ENCODE data around the gene SIRT3. TPM values are rescaled to one million over a fixed set of nuclear protein-coding genes. Genes with fewer than 3 reads are reported as not detected.

The SIRT3 gene
- total RNA-seq, 1 donor from 2014 or later = 69.9 TPM

- DNase-seq (ENCODE audit: low spot score in 2 of 2) = peak in 1 of 2 donors; percentile 61
- H3K36me3 ChIP-seq = peaks cover 11 to 52% of the 10 kb centered on the region in 2 donors
- no peak overlapping the region for H3K27ac ChIP-seq
- H3K4me1 ChIP-seq = peaks cover 13 to 30% of the 10 kb centered on the region in 2 donors
- no peaks in the 10 kb centered on the region for H3K9me3 ChIP-seq
- TF ChIP-seq CTCF (IDR thresholded peaks at IDR 0.05) = no peak
- H3K4me3 ChIP-seq = peak overlapping the region in 1 of 2 donors; percentile 88
- no peaks in the 10 kb centered on the region for H3K27me3 ChIP-seq
- intact Hi-C loops (cut with DNase I) = loop anchor here (5.0 kb wide), 2 partner anchors 103 to 248 kb away; partner anchors contain the start of genes IFITM2 and PTDSS2
These were observed 31.5 kb downstream of the SIRT3 start for GRCh38 chr11:204587-205109.

GRCh38 chr11:203945-204586 is 32.1 kb downstream of the SIRT3 start:
- DNase-seq (ENCODE audit: low spot score in 2 of 2) = peak in 1 of 2 donors; percentile 61
- no peak overlapping the region for H3K27ac ChIP-seq
- no peak overlapping the region for H3K4me3 ChIP-seq
- intact Hi-C loops (cut with DNase I) = no loop called here
- no peaks in the 10 kb centered on the region for H3K27me3 ChIP-seq
- peaks cover 11 to 50% of the 10 kb centered on the region in 2 donors for H3K36me3 ChIP-seq
- no peaks in the 10 kb centered on the region for H3K9me3 ChIP-seq
- TF ChIP-seq CTCF (IDR thresholded peaks at IDR 0.05) = no peak
- peaks cover 7 to 25% of the 10 kb centered on the region in 2 donors for H3K4me1 ChIP-seq

- Histone ChIP-seq H3K36me3 (peaks cover 11 to 50% of the 10 kb centered on the region in 2 donors), H3K27ac (no peak overlapping the region), H3K9me3 (no peaks in the 10 kb centered on the region), H3K4me1 (peaks cover 7 to 25% of the 10 kb centered on the region in 2 donors), H3K4me3 (no peak overlapping the region), H3K27me3 (no peaks in the 10 kb centered on the region)
- intact Hi-C loops (cut with DNase I) = no loop called here
- TF ChIP-seq CTCF (IDR thresholded peaks at IDR 0.05) = no peak
- DNase-seq (ENCODE audit: low spot score in 2 of 2) = peak in 1 of 2 donors; percentile 58
These were observed 32.8 kb downstream of the SIRT3 start for GRCh38 chr11:203056-203944.

GRCh38 chr11:202490-202889 is 33.7 kb downstream of the SIRT3 start:
- intact Hi-C loops (cut with DNase I) = no loop called here
- H3K36me3 ChIP-seq = peaks cover 11 to 50% of the 10 kb centered on the region in 2 donors

More at GRCh38 chr11:202490-202889, 33.7 kb downstream of the SIRT3 start:
- Histone ChIP-seq H3K27ac (no peak overlapping the region), H3K9me3 (no peaks in the 10 kb centered on the region), H3K4me1 (peaks cover 7 to 25% of the 10 kb centered on the region in 2 donors), H3K27me3 (no peaks in the 10 kb centered on the region), H3K4me3 (no peak overlapping the region)
- TF ChIP-seq CTCF (IDR thresholded peaks at IDR 0.05) = no peak
- DNase-seq (ENCODE audit: low spot score in 2 of 2) = peak in 1 of 2 donors; percentile 41
